SK-N-SH (cell line): ENCODE measurements around the gene TMTC2.

ENCODE experiments used
- EP300 ChIP-seq, 2 experiments: IDR thresholded peaks; 2 replicates each; pipeline versions ENCODE4 v1.4.0 to v1.6.1; 2012; ENCODE audit warnings: borderline replicate concordance in 1 of 2, low read depth in 1 of 2, low read length in 1 of 2
- EZH2phosphoT487 ChIP-seq: fragments of 200-600 bp; sonication (generic); IDR thresholded peaks from 2 replicates; pipeline ENCODE4 v1.6.1; 2017; ENCODE audit warnings: low read depth, mixed run types, mild to moderate bottlenecking, antibody characterized with exemption, moderate library complexity, borderline replicate concordance
- FOXM1 ChIP-seq: IDR thresholded peaks from 2 replicates; pipeline ENCODE4 v1.4.0; 2012; ENCODE audit warnings: low read depth, mild to moderate bottlenecking
- GABPA ChIP-seq: IDR thresholded peaks from 2 replicates; pipeline ENCODE4 v1.4.0; 2012; ENCODE audit warnings: low read depth, mild to moderate bottlenecking
- MXI1 ChIP-seq: IDR thresholded peaks from 2 replicates; pipeline ENCODE4 v1.6.1; 2012; ENCODE audit warnings: mild to moderate bottlenecking, low read depth, low read length, improper control_type of control experiment
- NFIC ChIP-seq: IDR thresholded peaks from 2 replicates; pipeline ENCODE4 v1.4.0; 2012; ENCODE audit warnings: borderline replicate concordance
- NRF1 ChIP-seq: IDR thresholded peaks from 2 replicates; pipeline ENCODE4 v1.6.1; 2012; ENCODE audit warnings: low read depth, mild to moderate bottlenecking, low read length
- POLR2AphosphoS5 ChIP-seq: IDR thresholded peaks from 2 replicates; pipeline ENCODE4 v1.6.1; 2012; ENCODE audit warnings: low read depth, low read length
- RAD21 ChIP-seq: IDR thresholded peaks from 2 replicates; pipeline ENCODE4 v1.6.1; 2012; ENCODE audit warnings: mild to moderate bottlenecking, low read length
- SIN3A ChIP-seq: IDR thresholded peaks from 2 replicates; pipeline ENCODE4 v1.6.1; 2012; ENCODE audit warnings: low read depth, mild to moderate bottlenecking, low read length, moderate library complexity, borderline replicate concordance
- SMC3 ChIP-seq: IDR thresholded peaks from 2 replicates; pipeline ENCODE4 v1.6.1; 2012; ENCODE audit warnings: low read depth, low read length, improper control_type of control experiment
- TF ChIP-seq, protein P1 (sequence below): IDR thresholded peaks from 2 replicates; pipeline ENCODE4 v1.4.0; 2012; ENCODE audit warnings: low read depth
- TF ChIP-seq, protein P2 (sequence below): fragments of 200-600 bp; sonication (generic); IDR thresholded peaks from 2 replicates; pipeline ENCODE4 v1.6.1; 2017; ENCODE audit warnings: antibody characterized with exemption, mild to moderate bottlenecking, moderate library complexity
- TF ChIP-seq, protein P3 (sequence below): fragments of 150-350 bp; IDR thresholded peaks from 2 replicates; pipeline ENCODE4 v1.6.1; 2017; ENCODE audit warnings: antibody characterized with exemption, low read length, low read depth, borderline replicate concordance

DNA sequence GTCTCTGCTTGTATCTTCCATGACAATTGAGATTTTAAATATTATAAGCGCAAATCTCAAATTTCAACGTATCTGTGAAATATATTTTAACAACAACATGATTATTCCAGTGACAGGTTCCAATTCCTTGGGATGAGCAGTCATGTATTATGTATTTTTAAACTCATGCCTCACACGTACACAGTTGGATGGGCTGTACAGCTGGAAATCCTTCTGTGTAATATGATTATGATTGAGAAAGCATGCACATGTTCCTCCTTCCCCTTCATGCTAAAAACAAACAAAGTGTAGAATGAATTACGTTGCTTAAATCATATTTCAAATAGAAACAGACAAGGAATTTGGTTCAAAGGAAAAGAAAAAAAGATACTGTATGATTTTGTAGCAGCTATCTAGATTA, 428.3 kb downstream of the TMTC2 start:
- TF ChIP-seq MXI1 (no peak), SMC3 (no peak), RAD21 (no peak), SIN3A (no peak), POLR2AphosphoS5 (no peak), NRF1 (no peak), EZH2phosphoT487 (no peak), FOXM1 (no peak), GABPA (no peak), EP300 (IDR thresholded peaks at IDR 0.05; ENCODE audit: borderline replicate concordance in 1 of 2, low read depth in 1 of 2, low read length in 1 of 2) (no peak), NFIC (no peak)
- TF ChIP-seq, protein P1, sequence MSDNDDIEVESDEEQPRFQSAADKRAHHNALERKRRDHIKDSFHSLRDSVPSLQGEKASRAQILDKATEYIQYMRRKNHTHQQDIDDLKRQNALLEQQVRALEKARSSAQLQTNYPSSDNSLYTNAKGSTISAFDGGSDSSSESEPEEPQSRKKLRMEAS = no peak
- TF ChIP-seq, protein P2, sequence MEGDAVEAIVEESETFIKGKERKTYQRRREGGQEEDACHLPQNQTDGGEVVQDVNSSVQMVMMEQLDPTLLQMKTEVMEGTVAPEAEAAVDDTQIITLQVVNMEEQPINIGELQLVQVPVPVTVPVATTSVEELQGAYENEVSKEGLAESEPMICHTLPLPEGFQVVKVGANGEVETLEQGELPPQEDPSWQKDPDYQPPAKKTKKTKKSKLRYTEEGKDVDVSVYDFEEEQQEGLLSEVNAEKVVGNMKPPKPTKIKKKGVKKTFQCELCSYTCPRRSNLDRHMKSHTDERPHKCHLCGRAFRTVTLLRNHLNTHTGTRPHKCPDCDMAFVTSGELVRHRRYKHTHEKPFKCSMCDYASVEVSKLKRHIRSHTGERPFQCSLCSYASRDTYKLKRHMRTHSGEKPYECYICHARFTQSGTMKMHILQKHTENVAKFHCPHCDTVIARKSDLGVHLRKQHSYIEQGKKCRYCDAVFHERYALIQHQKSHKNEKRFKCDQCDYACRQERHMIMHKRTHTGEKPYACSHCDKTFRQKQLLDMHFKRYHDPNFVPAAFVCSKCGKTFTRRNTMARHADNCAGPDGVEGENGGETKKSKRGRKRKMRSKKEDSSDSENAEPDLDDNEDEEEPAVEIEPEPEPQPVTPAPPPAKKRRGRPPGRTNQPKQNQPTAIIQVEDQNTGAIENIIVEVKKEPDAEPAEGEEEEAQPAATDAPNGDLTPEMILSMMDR = no peak
- TF ChIP-seq, protein P3, sequence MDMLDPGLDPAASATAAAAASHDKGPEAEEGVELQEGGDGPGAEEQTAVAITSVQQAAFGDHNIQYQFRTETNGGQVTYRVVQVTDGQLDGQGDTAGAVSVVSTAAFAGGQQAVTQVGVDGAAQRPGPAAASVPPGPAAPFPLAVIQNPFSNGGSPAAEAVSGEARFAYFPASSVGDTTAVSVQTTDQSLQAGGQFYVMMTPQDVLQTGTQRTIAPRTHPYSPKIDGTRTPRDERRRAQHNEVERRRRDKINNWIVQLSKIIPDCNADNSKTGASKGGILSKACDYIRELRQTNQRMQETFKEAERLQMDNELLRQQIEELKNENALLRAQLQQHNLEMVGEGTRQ = no peak
